Endodermal cell (in vitro differentiated cells): ENCODE measurements around the gene HOXD10. TPM values are rescaled to one million over a fixed set of nuclear protein-coding genes. Genes with fewer than 3 reads are reported as not detected.
A peak's percentile ranks its signal among the peaks of the same experiment; 100 is the strongest.

Experiments
- DNase-seq: peaks from one replicate; pipeline ENCODE4 v3.0.0-alpha.2; 2017
- H3K27ac ChIP-seq: 2 replicates; pipeline ENCODE4 v1.5.1; 2013; ENCODE audit warnings: mild to moderate bottlenecking, low read depth, low read length, moderate library complexity
- H3K27me3 ChIP-seq: 2 replicates; pipeline ENCODE4 v1.6.1; 2013; ENCODE audit warnings: mild to moderate bottlenecking, low read length, moderate library complexity; ENCODE audit not compliant: insufficient read depth, control insufficient read depth, poor library complexity, severe bottlenecking
- H3K36me3 ChIP-seq: 2 replicates; pipeline ENCODE4 v1.7.0; 2013; ENCODE audit warnings: mild to moderate bottlenecking, low read length, moderate library complexity; ENCODE audit not compliant: control insufficient read depth, insufficient read depth
- H3K4me1 ChIP-seq: one replicate; pipeline ENCODE4 v1.7.0; 2013; ENCODE audit warnings: low read length; ENCODE audit not compliant: control insufficient read depth, insufficient read depth
- H3K4me3 ChIP-seq: 2 replicates; pipeline ENCODE4 v1.5.1; 2013; ENCODE audit warnings: mild to moderate bottlenecking, low read length, moderate library complexity
- H3K9ac ChIP-seq: 2 replicates; pipeline ENCODE4 v1.6.1; 2013; ENCODE audit warnings: mild to moderate bottlenecking, low read length, moderate library complexity; ENCODE audit not compliant: poor library complexity, severe bottlenecking; ENCODE audit errors: extremely low read depth
- H3K9me3 ChIP-seq: 2 replicates; pipeline ENCODE4 v1.6.1; 2013; ENCODE audit warnings: mild to moderate bottlenecking, low read length, moderate library complexity; ENCODE audit not compliant: control insufficient read depth
- H3K27ac Mint-ChIP-seq: 2 replicates; pipeline ENCODE4 v1.8.0; 2020; ENCODE audit warnings: mixed read lengths
- H3K27me3 Mint-ChIP-seq: 2 replicates; pipeline ENCODE4 v1.8.0; 2021; ENCODE audit warnings: mild to moderate bottlenecking, mixed read lengths; ENCODE audit not compliant: insufficient read depth
- H3K36me3 Mint-ChIP-seq: 2 replicates; pipeline ENCODE4 v1.8.0; 2020; ENCODE audit warnings: low read depth, mixed read lengths
- H3K4me1 Mint-ChIP-seq: 2 replicates; pipeline ENCODE4 v1.8.0; 2020; ENCODE audit warnings: mixed read lengths
- H3K4me3 Mint-ChIP-seq: 2 replicates; pipeline ENCODE4 v1.8.0; 2020; ENCODE audit warnings: mild to moderate bottlenecking, moderate library complexity, mixed read lengths
- H3K9me3 Mint-ChIP-seq: 2 replicates; pipeline ENCODE4 v1.8.0; 2020; ENCODE audit warnings: mild to moderate bottlenecking, mixed read lengths
- CTCF ChIP-seq: fragments of 200-600 bp; sonication (generic); conservative IDR thresholded peaks from 2 replicates; pipeline ENCODE4 v1.5.0; 2021; ENCODE audit warnings: antibody characterized with exemption, mild to moderate bottlenecking
- WGBS, 2 experiments: methylation state at CpG; one replicate each; pipeline versions ENCODE4 v1.1.5 to v1.1.7; 2013; ENCODE audit warnings: missing lambda C conversion rate in 2 of 2, mixed read lengths in 1 of 2; ENCODE audit not compliant: insufficient coverage in 1 of 2, insufficient read length in 1 of 2; 5-methylcytosine and 5-hydroxymethylcytosine counted together
- total RNA-seq, 2 donors: library from RNA; stranded (reverse); fragmentation: NEBNext Ultra II Directional in 1 of 2; extraction: Animal tissue kit (Norgen Biotek cat#: 25700) in 1 of 2; gene quantifications; 2 replicates in 1 of 2; 3 replicates in 1 of 2; pipeline ENCODE4 v1.2.1, GENCODE V29; 2021

HOXD10 gene
- total RNA-seq, 2 donors from 2014 or later = not detected

GRCh38 chr2:176149939-176150583, 33.5 kb downstream of the HOXD10 start:
- no peak for DNase-seq

GRCh38 chr2:176150584-176151441, 34.2 kb downstream of the HOXD10 start:
- H3K27ac Mint-ChIP-seq = no peak overlapping the region
- no peak for DNase-seq
- peak overlapping the region; percentile 53 for H3K4me3 ChIP-seq

More at GRCh38 chr2:176149939-176150583, 33.5 kb downstream of the HOXD10 start:
- Mint-ChIP-seq H3K4me3 (no peak overlapping the region), H3K36me3 (no peaks in the 10 kb centered on the region), H3K4me1 (peaks cover 8% of the 10 kb centered on the region), H3K27me3 (peaks cover 100% of the 10 kb centered on the region), H3K9me3 (no peaks in the 10 kb centered on the region), H3K27ac (no peak overlapping the region)
- H3K9me3 ChIP-seq = no peaks in the 10 kb centered on the region
- no peaks in the 10 kb centered on the region for H3K4me1 ChIP-seq
- no peak for TF ChIP-seq CTCF
- H3K27me3 ChIP-seq = peaks cover 100% of the 10 kb centered on the region
- H3K4me3 ChIP-seq = no peak overlapping the region
- H3K9ac ChIP-seq = no peak overlapping the region
- H3K27ac ChIP-seq = no peak overlapping the region
- WGBS, 2 experiments = 11 to 14% methylated on average over 21 to 23 of the region's 24 CpGs
- no peaks in the 10 kb centered on the region for H3K36me3 ChIP-seq

More at GRCh38 chr2:176150584-176151441, 34.2 kb downstream of the HOXD10 start:
- no peak for TF ChIP-seq CTCF
- H3K4me1 Mint-ChIP-seq = peaks cover 8% of the 10 kb centered on the region
- H3K36me3 Mint-ChIP-seq = no peaks in the 10 kb centered on the region
- peaks cover 100% of the 10 kb centered on the region for H3K27me3 Mint-ChIP-seq
- peak overlapping the region; percentile 38 for H3K4me3 Mint-ChIP-seq
- no peaks in the 10 kb centered on the region for H3K9me3 Mint-ChIP-seq
- Histone ChIP-seq H3K9ac (no peak overlapping the region), H3K4me1 (no peaks in the 10 kb centered on the region), H3K27me3 (peaks cover 100% of the 10 kb centered on the region), H3K36me3 (no peaks in the 10 kb centered on the region), H3K27ac (no peak overlapping the region), H3K9me3 (no peaks in the 10 kb centered on the region)
- WGBS, 2 experiments = 0 to 21% methylated on average over 1 to 14 of the region's 14 CpGs
